Nephron (organoid): ENCODE measurements around the gene EPSTI1.
A peak's percentile ranks its signal among the peaks of the same experiment; 100 is the strongest.

Experiments used
- H3K27ac Mint-ChIP-seq, 3 experiments: 2 replicates each; pipeline ENCODE4 v1.8.0; 2020; ENCODE audit warnings: mixed read lengths in 3 of 3, mild to moderate bottlenecking in 2 of 3, moderate library complexity in 1 of 3
- H3K27me3 Mint-ChIP-seq: 2 replicates; pipeline ENCODE4 v1.8.0; 2021; ENCODE audit warnings: low read depth, mild to moderate bottlenecking, moderate library complexity, mixed read lengths
- H3K36me3 Mint-ChIP-seq: 2 replicates; pipeline ENCODE4 v1.8.0; 2020; ENCODE audit warnings: low read depth, mixed read lengths
- H3K4me1 Mint-ChIP-seq: 2 replicates; pipeline ENCODE4 v1.8.0; 2020; ENCODE audit warnings: mixed read lengths
- H3K4me3 Mint-ChIP-seq, 3 experiments: 2 replicates each; pipeline ENCODE4 v1.8.0; 2020; ENCODE audit warnings: mild to moderate bottlenecking in 3 of 3, mixed read lengths in 3 of 3, moderate library complexity in 2 of 3
- H3K9me3 Mint-ChIP-seq: 2 replicates; pipeline ENCODE4 v1.8.0; 2020; ENCODE audit warnings: mixed read lengths
- CTCF ChIP-seq, 3 experiments: fragments of 200-600 bp; sonication (generic); IDR thresholded peaks; one replicate each; pipeline ENCODE4 v1.5.0; 2021; ENCODE audit warnings: antibody characterized with exemption in 3 of 3; ENCODE audit not compliant: unreplicated experiment in 3 of 3

Gene EPSTI1

GRCh38 chr13:42849200-42849599, 142.8 kb downstream of the EPSTI1 start:
- no peak for TF ChIP-seq CTCF (IDR thresholded peaks at IDR 0.05; ENCODE audit: unreplicated experiment in 3 of 3)
- peaks cover 2% of the 10 kb centered on the region for H3K9me3 Mint-ChIP-seq
- H3K36me3 Mint-ChIP-seq: no peaks in the 10 kb centered on the region
- no peak overlapping the region for H3K4me3 Mint-ChIP-seq
- H3K4me1 Mint-ChIP-seq: no peaks in the 10 kb centered on the region
- no peak overlapping the region for H3K27ac Mint-ChIP-seq
- H3K27me3 Mint-ChIP-seq: no peaks in the 10 kb centered on the region

- H3K27me3 Mint-ChIP-seq: no peaks in the 10 kb centered on the region
- H3K4me1 Mint-ChIP-seq: no peaks in the 10 kb centered on the region
- no peak for TF ChIP-seq CTCF (IDR thresholded peaks at IDR 0.05; ENCODE audit: unreplicated experiment in 3 of 3)
- H3K4me3 Mint-ChIP-seq: no peak overlapping the region
- peaks cover 2% of the 10 kb centered on the region for H3K9me3 Mint-ChIP-seq
- H3K27ac Mint-ChIP-seq: peak overlapping the region in 1 of 3 experiments; percentile 9
- no peaks in the 10 kb centered on the region for H3K36me3 Mint-ChIP-seq
Observed at GRCh38 chr13:42847891-42848663, 144.0 kb downstream of the EPSTI1 start.

GRCh38 chr13:42836930-42837690, 154.9 kb downstream of the EPSTI1 start:
- Mint-ChIP-seq H3K9me3 (no peaks in the 10 kb centered on the region), H3K27me3 (peaks cover 5% of the 10 kb centered on the region), H3K27ac (peak overlapping the region; percentile 50 to 90 (median 72)), H3K4me3 (no peak overlapping the region), H3K4me1 (peaks cover 23% of the 10 kb centered on the region), H3K36me3 (no peaks in the 10 kb centered on the region)
- TF ChIP-seq CTCF (IDR thresholded peaks at IDR 0.05; ENCODE audit: unreplicated experiment in 3 of 3): peak; percentile 45 to 54 (median 49)
